Activated CD4-positive, alpha-beta T cell treated with anti-CD3 and anti-CD28 coated beads for 48 hours (primary cell): Measurements from ENCODE around the gene POM121L12.

Experiments used
- DNase-seq: peaks from one replicate; pipeline ENCODE4 v3.0.0-alpha.2; 2020

Gene POM121L12

DNA sequence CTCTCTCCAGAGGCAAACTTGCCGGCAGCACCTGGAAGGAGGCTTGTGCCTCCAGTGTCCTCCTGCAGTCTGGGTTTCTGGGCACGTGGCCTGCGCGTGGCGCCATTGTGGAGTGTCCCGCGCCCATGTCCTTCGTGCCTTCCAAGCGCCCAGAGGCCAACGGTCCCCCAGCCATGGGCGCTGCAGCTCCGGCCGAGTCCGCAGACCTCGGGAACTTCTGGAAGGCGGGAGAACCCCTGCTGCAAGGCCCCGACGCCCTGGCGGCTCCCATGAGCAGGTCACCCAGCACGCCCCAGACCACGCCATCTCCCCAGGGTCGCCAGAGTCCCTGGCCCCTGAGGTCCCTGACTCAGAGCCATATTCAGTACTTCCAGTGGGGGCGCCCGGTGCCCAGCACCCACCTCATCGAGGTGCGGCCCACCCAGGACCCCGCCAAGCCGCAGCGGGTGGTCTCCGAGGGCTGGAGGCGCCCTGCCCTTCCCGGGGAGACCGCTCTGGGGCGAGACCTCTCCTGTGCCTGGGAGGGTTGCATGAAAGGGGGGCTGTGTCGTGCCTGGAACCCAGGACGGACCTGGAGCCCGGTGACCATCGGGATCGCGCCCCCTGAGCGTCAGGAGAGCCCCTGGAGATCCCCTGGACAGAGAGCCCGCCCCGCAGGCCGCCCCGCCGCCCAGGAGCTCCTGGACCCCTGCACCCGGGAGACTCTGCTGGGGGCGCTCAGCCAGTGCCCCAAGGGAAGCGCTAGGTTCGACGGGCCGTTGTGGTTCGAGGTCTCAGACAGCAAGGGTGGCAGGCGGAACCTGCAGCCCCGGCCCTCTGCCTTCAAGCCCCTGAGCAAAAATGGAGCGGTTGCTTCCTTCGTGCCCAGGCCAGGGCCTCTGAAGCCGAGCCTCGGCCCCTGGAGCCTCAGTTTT is at the start of gene POM121L12:
POM121L12 (plus strand) TSS at position 135 of the 914 bp plus-strand sequence; CDS start at position 174, 39 bp downstream.
- no peak for DNase-seq

DNA sequence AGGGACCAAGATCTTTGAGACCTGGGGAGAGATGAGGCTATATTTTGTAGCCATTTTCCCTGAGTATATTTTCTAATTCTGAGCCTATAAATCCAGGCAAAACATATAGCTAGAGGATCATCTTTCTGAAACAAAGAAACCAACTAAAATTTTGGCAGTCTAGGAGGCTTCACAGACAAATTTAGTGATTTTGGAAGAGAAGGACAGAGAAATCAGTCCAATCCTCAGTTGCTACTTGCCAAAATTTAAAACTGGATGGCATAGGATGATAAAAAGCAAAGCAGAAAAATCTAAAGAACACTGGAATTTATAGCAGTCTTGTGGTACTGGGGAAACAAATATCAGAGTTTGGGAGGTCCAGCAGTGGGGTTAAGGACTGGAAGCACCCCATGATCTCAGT is 43.4 kb upstream of the POM121L12 start:
- no peak for DNase-seq

DNA sequence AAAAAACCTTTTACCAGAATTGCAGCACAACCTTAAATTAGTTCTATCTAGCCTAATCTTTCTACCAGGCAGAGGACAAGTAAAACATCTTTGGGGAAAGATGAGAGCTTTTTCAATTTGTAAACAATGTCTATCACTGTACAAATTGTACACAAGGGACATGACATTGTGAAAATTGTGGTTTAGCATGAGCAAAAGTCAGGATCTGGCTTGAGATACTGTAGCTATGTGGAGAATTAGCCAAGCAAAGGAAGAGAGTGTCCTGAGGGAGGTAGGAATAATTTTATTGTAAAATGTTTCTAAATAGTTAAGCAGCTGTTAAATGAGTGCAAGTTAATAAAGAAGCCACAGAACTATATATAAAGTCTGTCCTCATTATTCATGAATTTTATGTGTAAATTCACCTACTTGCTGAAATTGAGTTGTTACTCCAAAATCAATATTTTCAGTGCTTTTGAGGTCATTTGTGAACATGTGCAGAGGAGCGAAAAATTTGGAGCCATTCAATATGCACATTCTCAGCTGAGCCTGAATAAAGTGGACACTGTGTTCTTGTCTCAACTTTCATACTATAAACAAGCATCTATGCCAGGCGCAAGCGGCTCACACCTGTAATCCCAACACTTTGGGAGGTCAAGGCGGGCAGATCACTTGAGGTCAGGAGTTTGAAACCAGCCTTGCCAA is 42.8 kb upstream of the POM121L12 start:
- DNase-seq: no peak

DNA sequence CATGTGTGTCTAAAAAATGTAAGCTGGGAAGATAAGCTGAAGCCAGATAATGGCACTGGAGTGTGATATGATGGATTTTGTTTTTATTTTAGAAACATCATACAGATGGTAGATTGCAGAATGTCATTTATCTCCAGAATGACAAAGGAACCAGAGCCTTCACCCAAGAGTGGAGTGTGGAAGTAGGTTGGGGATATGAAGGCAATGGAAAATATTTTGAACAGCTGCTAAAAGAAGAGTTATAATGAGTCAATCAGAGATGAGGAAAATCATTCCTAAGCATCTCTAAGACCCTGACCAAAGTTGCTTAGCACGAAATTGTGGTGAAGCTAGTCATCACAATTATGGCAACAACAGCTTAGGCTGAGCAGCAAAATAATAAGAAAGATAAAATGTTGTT is 39.8 kb upstream of the POM121L12 start:
- DNase-seq: no peak

DNA sequence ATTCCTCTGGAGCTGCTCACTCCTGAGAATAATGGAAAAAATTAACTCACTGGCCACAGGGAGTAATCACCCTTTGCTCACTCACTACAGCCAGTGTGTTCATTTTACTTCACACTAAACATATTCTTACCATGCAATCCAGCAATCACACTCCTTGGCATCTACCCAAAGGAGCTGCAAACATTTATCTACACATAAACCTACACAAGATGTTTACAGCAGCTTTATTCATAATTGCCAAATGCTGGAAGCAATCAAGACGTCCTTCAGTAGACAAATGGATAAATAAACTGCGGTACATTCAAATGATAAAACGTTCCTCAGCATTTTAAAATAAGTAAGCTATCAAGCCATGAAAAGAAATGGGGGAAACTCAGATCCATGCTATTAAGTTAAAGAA is 34.2 kb upstream of the POM121L12 start:
- no peak for DNase-seq

DNA sequence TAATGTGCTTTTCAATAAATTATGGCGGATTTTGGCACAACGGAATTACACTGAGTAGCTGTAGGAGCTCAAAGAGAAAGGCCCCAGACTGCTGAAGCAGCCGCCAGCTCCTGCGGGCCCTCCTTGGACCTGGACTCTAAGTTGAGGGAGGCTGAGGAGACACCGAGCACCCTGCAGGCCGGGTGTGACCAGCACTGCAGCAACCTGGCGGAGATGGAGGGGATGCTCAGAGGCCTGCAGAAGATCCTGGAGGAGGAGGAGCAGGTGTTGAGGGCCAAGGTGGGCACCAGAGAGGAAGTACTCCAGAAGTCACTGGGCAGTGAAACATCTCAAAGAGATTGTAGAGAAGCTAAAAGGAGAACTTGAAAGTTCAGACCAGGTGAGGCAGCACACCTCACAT is 33.0 kb upstream of the POM121L12 start:
- DNase-seq: no peak

DNA sequence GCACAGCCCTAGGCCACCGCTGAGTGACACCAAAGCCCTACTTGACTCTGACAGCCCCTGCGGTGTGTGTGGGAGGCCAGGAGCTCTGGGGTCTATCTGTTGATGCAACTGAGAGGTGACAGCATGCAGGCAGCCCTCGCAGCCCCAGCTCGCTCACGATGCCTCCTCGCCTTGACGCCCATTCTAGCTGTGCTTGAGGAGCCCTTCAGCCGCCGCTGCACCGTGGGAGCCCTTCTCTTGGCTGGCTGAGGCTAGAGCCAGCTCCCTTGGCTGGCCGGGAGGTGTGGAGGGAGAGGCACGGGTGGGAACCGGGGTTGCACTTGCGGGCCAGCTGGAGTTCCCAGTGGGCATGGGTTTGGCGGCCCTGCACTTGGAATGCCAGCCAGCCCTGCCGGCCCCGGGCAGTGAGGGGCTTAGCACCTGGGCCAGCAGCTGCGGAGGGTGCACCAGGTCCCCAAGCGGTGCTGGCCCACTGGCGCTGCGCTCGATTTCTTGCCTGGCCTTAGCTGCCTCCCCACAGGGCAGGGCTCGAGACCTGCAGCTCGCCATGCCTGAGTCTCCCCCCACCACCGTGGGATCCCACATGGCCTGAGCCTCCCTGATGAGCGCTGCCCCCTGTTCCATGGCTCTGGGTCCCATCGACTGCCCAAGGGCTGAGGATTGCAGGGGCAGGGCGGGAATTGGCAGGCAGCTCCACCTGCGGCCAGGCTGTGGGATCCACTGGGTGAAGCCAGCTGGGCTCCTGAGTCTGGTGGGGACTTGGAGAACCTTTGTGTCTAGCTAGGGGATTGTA is 31.6 kb upstream of the POM121L12 start:
- DNase-seq: no peak

DNA sequence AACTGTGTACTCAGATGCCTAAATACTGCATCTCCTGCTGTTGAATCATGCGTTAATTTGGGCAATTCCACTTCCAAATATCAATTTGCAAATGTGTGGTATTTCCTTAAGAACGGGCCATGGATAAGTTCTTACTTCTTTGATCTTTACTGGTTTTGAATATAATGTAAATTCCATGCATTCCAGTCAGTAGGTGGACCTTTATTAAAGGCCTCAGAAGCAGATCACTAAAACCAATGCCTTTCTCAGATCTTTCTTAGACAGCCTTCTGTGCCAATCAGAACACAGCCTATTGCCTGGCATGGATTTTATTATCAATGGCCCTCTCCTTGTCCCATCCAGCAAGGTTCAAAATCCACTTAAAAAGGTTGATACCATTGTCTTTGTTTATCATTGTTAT is 21.5 kb upstream of the POM121L12 start:
- no peak for DNase-seq

DNA sequence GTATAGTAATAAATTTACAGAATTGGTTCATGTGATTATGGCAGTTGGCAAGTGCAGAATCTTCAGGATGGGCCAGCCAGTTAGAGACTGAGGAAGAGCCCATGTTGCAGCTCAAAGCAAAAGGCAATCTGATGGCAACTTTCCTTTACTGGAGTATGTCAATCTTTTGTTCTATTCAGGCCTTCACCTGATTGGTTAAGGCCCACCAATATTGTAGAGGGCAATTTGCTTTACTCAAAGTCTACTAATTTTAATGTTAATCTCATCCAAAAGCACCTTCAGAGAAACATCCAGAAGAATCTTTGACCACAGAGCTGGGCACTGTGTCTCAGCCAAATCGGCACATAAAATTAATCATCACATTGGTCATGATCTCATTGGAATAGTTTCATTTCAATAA is 20.0 kb upstream of the POM121L12 start:
- no peak for DNase-seq

DNA sequence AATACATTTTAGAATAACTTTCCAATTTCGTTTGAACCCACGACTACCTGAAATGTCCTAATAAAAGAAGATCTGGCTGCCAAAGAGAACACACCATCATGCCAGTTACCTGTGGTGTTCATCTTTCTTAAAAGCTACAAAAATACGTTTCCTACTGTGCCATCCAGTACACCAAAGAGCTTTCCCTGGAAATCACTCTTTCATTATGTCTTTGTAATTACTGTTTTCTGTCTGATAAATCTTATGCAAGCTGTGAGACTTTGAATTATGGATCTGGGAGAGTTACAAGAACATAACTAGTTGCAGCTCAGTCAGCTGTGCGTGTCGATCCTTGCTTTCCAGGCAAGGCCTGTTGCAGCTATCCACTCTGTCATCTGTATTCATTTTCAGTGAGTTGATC is 12.5 kb upstream of the POM121L12 start:
- no peak for DNase-seq

DNA sequence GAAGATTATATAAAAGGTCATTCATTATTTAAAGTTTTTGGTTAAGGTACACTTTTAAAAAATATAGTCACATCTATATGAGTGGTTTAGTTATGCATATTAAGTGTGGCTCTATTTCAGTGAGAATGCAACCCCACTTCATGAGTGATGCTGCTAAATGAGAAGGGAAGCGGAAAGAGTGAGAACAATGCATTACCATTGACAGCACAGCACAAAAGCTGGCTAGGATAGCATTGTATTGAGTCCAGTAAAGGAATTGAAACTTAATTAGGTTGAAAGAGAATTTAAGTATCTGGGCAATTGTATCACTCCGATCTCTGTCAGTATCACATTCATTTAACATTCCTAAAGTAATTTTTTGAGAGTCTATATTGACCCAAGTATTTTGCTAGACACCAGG is 13.2 kb downstream of the POM121L12 start:
- DNase-seq: no peak

DNA sequence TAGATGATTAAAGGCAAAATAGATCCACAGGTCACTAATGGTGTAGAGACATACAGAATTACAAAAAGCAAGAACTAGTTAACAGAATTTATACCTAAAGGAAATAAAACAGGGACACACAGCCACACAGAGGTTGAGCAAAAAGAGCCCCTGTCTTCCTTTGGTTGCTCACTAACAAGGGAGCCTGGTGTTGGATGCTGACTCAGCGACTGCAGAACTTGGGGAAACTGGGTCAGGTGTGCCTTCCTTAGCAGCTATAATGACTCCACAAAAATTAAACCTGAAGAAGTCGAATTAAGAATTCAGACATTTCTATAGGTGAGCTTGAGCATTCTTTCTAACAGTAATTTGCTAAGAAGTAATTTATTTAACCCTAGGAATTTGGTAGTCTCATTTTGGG is 15.0 kb downstream of the POM121L12 start:
- DNase-seq: no peak

DNA sequence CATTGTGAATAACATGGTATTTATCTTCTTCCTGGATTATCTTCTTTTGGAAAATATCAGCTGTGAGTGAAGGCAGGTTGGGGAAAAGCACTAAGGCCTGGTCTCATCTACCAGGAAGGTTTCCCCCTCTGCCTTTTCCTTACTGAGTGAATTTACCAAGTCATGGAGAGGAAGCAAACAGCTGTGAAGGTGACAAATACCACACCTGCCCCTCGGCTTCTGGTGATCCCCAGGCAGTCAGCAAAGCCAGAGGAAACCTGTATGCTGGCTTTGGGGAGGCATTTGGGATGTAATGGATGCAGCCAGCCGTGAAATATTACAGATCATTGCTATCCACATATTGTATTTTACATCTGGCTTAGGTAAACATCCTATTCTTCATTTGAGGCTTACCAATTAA is 24.2 kb downstream of the POM121L12 start:
- no peak for DNase-seq

DNA sequence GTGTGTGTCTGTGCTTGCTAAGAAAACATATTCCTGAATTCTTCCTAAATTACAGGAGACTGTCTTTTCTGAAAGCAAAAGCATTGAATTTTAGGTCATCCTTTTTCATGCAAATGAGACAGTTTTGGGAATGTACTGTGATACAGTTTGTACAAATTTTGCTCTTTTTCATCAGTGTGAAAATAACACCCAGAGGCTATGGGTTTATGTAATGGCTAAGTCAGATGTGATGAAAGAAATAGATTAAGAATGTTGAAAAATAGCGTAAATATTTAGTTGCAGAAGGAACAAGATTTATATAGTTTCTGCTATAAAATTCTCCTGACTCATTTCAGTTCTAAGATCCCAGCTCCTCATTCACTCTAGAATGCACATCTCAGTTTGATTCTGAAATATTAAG is 24.6 kb downstream of the POM121L12 start:
- DNase-seq: no peak

DNA sequence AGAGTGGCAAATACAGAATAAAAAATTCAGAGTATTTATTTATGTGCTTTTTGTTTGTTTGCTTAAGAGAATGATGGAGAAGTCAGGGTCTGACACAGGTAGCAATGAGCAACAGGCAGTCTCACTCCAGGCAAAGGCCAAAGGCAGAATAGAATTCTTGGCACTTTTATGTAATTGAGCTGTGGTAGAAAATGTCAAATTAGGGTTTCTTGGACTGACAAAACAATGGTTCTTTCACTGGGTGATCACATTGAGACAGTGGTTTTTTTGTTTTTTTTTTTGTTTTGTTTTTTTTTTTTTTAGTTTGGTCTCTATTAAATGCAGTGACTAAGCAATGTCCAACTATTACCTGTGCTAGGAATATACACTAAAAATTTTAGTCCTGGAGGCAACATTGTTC is 27.4 kb downstream of the POM121L12 start:
- DNase-seq: no peak

DNA sequence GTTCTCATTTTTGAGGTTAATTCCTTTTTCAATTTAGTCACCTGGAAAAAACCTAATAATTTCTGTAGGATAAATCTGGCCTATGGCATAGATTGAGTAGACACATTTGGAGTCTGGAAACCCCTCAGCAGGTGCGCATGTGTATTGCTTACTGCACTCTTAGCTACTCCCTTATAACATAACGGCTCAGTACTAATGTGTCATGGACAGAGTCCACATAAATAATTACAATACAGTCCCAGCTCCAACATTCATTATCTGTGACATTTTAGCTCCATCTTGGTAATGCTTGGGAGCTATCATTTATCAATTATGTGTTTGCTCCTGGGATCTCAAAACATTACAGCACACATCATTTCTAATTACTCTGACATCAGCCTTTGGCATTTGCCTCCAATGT is 33.2 kb downstream of the POM121L12 start:
- no peak for DNase-seq

DNA sequence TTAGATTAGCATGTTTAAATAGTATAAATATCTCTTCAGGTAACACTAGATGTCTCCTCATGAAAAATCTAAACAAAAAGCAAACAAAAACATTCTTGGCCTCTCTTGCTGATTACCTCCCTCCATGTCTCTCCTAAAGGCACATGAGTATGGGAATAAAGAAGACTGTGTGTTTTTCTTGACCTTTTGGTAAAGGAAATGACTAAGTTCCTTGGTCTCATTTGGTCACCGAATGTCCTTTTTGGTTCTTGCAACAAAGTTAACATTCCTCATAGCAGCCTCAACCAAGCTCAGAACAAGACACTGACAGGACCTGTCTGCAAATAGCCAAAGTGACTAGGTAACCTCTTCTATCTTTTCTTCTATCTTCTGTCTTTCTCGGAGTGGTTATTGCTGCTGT is 35.5 kb downstream of the POM121L12 start:
- DNase-seq: no peak
